Stimulated activated CD8-positive, alpha-beta memory T cell treated with anti-CD3 and anti-CD28 coated beads, Interleukin-7, amount 100 ng/mL, for 48 hours (primary cell): ENCODE data around the gene ODAD2.
A peak's percentile ranks its signal among the peaks of the same experiment; 100 is the strongest.

Source experiments
- DNase-seq, 2 donors: peaks; one replicate each; pipeline ENCODE4 v3.0.0-alpha.2; 2020; ENCODE audit warnings: low read depth in 1 of 2; ENCODE audit errors: extremely low read depth in 1 of 2

The ODAD2 gene

GRCh38 chr10:27857616-27858015 is 141.3 kb downstream of the ODAD2 start:
- no peak for DNase-seq

- no peak for DNase-seq
Measured at GRCh38 chr10:27844223-27844622, 154.7 kb downstream of the ODAD2 start.

GRCh38 chr10:27838901-27839300 is 160.0 kb downstream of the ODAD2 start:
- DNase-seq, result no peak

GRCh38 chr10:27838361-27838760 is 160.5 kb downstream of the ODAD2 start:
- no peak for DNase-seq

- no peak for DNase-seq
Measured at GRCh38 chr10:27834476-27834875, 164.4 kb downstream of the ODAD2 start.

- DNase-seq, result no peak
Measured at GRCh38 chr10:27833792-27834191, 165.1 kb downstream of the ODAD2 start.

- DNase-seq, result no peak
Measured at GRCh38 chr10:27832826-27833225, 166.1 kb downstream of the ODAD2 start.

GRCh38 chr10:27826369-27826768 is 172.5 kb downstream of the ODAD2 start:
- DNase-seq, result no peak

- no peak for DNase-seq
Measured at GRCh38 chr10:27822301-27822700, 176.6 kb downstream of the ODAD2 start.

GRCh38 chr10:27820637-27821036 is 178.2 kb downstream of the ODAD2 start:
- DNase-seq, result no peak

GRCh38 chr10:27819781-27820531 is 178.9 kb downstream of the ODAD2 start:
- DNase-seq, result no peak

- no peak for DNase-seq
Measured at GRCh38 chr10:27816320-27816719, 182.6 kb downstream of the ODAD2 start.

GRCh38 chr10:27815846-27816245 is 183.0 kb downstream of the ODAD2 start:
- DNase-seq, result no peak

GRCh38 chr10:27815261-27815660 is 183.6 kb downstream of the ODAD2 start:
- DNase-seq, result no peak

GRCh38 chr10:27805180-27805579 is 193.7 kb downstream of the ODAD2 start:
- no peak for DNase-seq

GRCh38 chr10:27804136-27804535 is 194.7 kb downstream of the ODAD2 start:
- no peak for DNase-seq

- DNase-seq, result no peak
Measured at GRCh38 chr10:27801171-27801785, 197.6 kb downstream of the ODAD2 start.

GRCh38 chr10:27799046-27799445 is 199.8 kb downstream of the ODAD2 start:
- DNase-seq, result no peak

GRCh38 chr10:27794157-27794556 is 204.7 kb downstream of the ODAD2 start:
- DNase-seq, result no peak

- no peak for DNase-seq
Measured at GRCh38 chr10:27792216-27792615, 206.7 kb downstream of the ODAD2 start.

- no peak for DNase-seq
Measured at GRCh38 chr10:27784272-27784671, 214.6 kb downstream of the ODAD2 start.

- peak in 1 of 2 donors; percentile 16 for DNase-seq
Measured at GRCh38 chr10:27783660-27784059, 215.2 kb downstream of the ODAD2 start.
